MCF 10A (cell line): ENCODE data around the gene TSKS. TPM values are rescaled to one million over a fixed set of nuclear protein-coding genes. Genes with fewer than 3 reads are reported as not detected.

Source experiments
- BruUV-seq: library from RNA; stranded (reverse); fragments of 400-500 nt; replicated peaks from 2 replicates; lab custom pipeline; 2021; lab: Mats Ljungman, UMichigan
- CTCF ChIA-PET: fragments of 300-600 bp; sonication (Branson Sonifier 250); formaldehyde crosslinking; extraction: SDS; loops from one replicate; lab custom pipeline; 2021; ENCODE audit warnings: antibody characterized with exemption, inconsistent platforms; lab: Yijun Ruan, JAX
- POLR2A ChIA-PET: fragments of 300-600, 350-650 bp; sonication (Branson Sonifier 250); formaldehyde crosslinking; extraction: SDS; loops from one replicate; lab custom pipeline; 2020; ENCODE audit warnings: antibody characterized with exemption, inconsistent platforms; lab: Yijun Ruan, JAX
- DNase-seq: peaks from one replicate; pipeline ENCODE4 v3.0.0-alpha.2; 2018; ENCODE audit not compliant: unreplicated experiment
- H3K27ac Mint-ChIP-seq: one replicate; pipeline ENCODE4 v1.8.0; 2022; ENCODE audit warnings: mild to moderate bottlenecking, low read depth, mixed read lengths; ENCODE audit not compliant: unreplicated experiment
- H3K27me3 Mint-ChIP-seq: one replicate; pipeline ENCODE4 v1.8.0; 2022; ENCODE audit warnings: mixed read lengths; ENCODE audit not compliant: insufficient read depth, unreplicated experiment
- H3K36me3 Mint-ChIP-seq: one replicate; pipeline ENCODE4 v1.8.0; 2022; ENCODE audit warnings: mild to moderate bottlenecking, moderate library complexity, mixed read lengths; ENCODE audit not compliant: insufficient read depth, unreplicated experiment
- H3K4me1 Mint-ChIP-seq: one replicate; pipeline ENCODE4 v1.8.0; 2022; ENCODE audit warnings: mixed read lengths; ENCODE audit not compliant: insufficient read depth, unreplicated experiment
- H3K4me3 Mint-ChIP-seq: one replicate; pipeline ENCODE4 v1.8.0; 2022; ENCODE audit warnings: mild to moderate bottlenecking, moderate library complexity, mixed read lengths; ENCODE audit not compliant: unreplicated experiment
- H3K9me3 Mint-ChIP-seq: one replicate; pipeline ENCODE4 v1.8.0; 2022; ENCODE audit warnings: mixed read lengths; ENCODE audit not compliant: unreplicated experiment
- CTCF ChIP-seq: fragments of 200-600 bp; IDR thresholded peaks from one replicate; pipeline ENCODE4 v1.8.0; 2022; ENCODE audit warnings: antibody characterized with exemption, mild to moderate bottlenecking; ENCODE audit not compliant: unreplicated experiment
- intact Hi-C: fragments of 100-400 bp; cut with micrococcal nuclease; formaldehyde crosslinking; loops from 2 replicates; pipeline ENCODE4 v1.14.1; 2022
- total RNA-seq: library from RNA; stranded (reverse); gene quantifications from 2 replicates; pipeline ENCODE4 v1.2.3, GENCODE V29; 2022

TSKS gene
- total RNA-seq, 1 experiment from 2014 or later = not detected

GRCh38 chr19:49793561-49793840, 30.4 kb upstream of the TSKS start:
- TF ChIP-seq CTCF = no peak
- no TSS peak for BruUV-seq
- Mint-ChIP-seq H3K4me1 (no peaks in the 10 kb centered on the region), H3K36me3 (peaks cover 70% of the 10 kb centered on the region), H3K9me3 (no peaks in the 10 kb centered on the region), H3K4me3 (no peak overlapping the region), H3K27me3 (no peaks in the 10 kb centered on the region), H3K27ac (peak overlapping the region; percentile 35)
- no peak for DNase-seq
- ChIA-PET POLR2A (no interaction called here), CTCF (no interaction called here)
- intact Hi-C loops = no loop called here

- no peaks in the 10 kb centered on the region for H3K27me3 Mint-ChIP-seq
- intact Hi-C loops = no loop called here
- no peak for DNase-seq
- peak overlapping the region; percentile 35 for H3K27ac Mint-ChIP-seq
- no peak overlapping the region for H3K4me3 Mint-ChIP-seq
- H3K4me1 Mint-ChIP-seq = no peaks in the 10 kb centered on the region
- BruUV-seq = no TSS peak
- H3K36me3 Mint-ChIP-seq = peaks cover 68% of the 10 kb centered on the region
- no peak for TF ChIP-seq CTCF
- ChIA-PET POLR2A (no interaction called here), CTCF (interaction anchor here (0.5 kb wide), 1 partner anchor 684 kb away, joined by 3 read pairs; no protein-coding TSS in a partner anchor)
- no peaks in the 10 kb centered on the region for H3K9me3 Mint-ChIP-seq
Measured at GRCh38 chr19:49792829-49793560, 29.9 kb upstream of the TSKS start.

- ChIA-PET POLR2A (no interaction called here), CTCF (interaction anchor here (0.5 kb wide), 1 partner anchor 685 kb away, joined by 3 read pairs; no protein-coding TSS in a partner anchor)
- no peak overlapping the region for H3K4me3 Mint-ChIP-seq
- no peaks in the 10 kb centered on the region for H3K4me1 Mint-ChIP-seq
- H3K9me3 Mint-ChIP-seq = no peaks in the 10 kb centered on the region
- intact Hi-C loops = no loop called here
- no peak for TF ChIP-seq CTCF
- peaks cover 67% of the 10 kb centered on the region for H3K36me3 Mint-ChIP-seq
- BruUV-seq = no TSS peak
- peak overlapping the region; percentile 35 for H3K27ac Mint-ChIP-seq
- DNase-seq = no peak
- H3K27me3 Mint-ChIP-seq = no peaks in the 10 kb centered on the region
Measured at GRCh38 chr19:49791776-49792445, 28.8 kb upstream of the TSKS start.

- peaks cover 63% of the 10 kb centered on the region for H3K36me3 Mint-ChIP-seq
- no peak overlapping the region for H3K27ac Mint-ChIP-seq
- BruUV-seq = no TSS peak
- H3K9me3 Mint-ChIP-seq = no peaks in the 10 kb centered on the region
- no peak overlapping the region for H3K4me3 Mint-ChIP-seq
- POLR2A ChIA-PET = no interaction called here
- H3K4me1 Mint-ChIP-seq = peaks cover 7% of the 10 kb centered on the region
- intact Hi-C loops = no loop called here
- no peak for DNase-seq
- no peak for TF ChIP-seq CTCF
- CTCF ChIA-PET = no interaction called here
- no peaks in the 10 kb centered on the region for H3K27me3 Mint-ChIP-seq
Measured at GRCh38 chr19:49790866-49791265, 27.8 kb upstream of the TSKS start.
